ENCODE data around the gene SLC8A1. TPM values are rescaled to one million over a fixed set of nuclear protein-coding genes. Genes with fewer than 3 reads are reported as not detected.

Gene SLC8A1
- total and polyA plus RNA-seq, 2 donors (not counting 1 experiment from before 2014, with no cell fraction given), result 0.07 to 0.20 TPM

- Histone ChIP-seq H3K4me3 (ENCODE audit: control extremely low read depth in 1 of 5, extremely low read depth in 1 of 5, insufficient read depth in 1 of 5, low read depth in 2 of 5, low read length in 4 of 5) (no peak overlapping the region), H3K27ac (ENCODE audit: low read length in 2 of 2) (no peak overlapping the region), H3K9me3 (ENCODE audit: control extremely low read depth in 1 of 3, control insufficient read depth in 2 of 3, insufficient read depth in 1 of 3, low read length in 2 of 3) (no peaks in the 10 kb centered on the region), H3K36me3 (replicated peaks in 1 of 2; ENCODE audit: control extremely low read depth in 1 of 2, control insufficient read depth in 1 of 2, extremely low read depth in 1 of 2, insufficient read depth in 2 of 2, low read length in 1 of 2) (no peaks in the 10 kb centered on the region), H3K4me2 (replicated peaks; ENCODE audit: low read depth, low read length, poor library complexity, severe bottlenecking) (no peak overlapping the region), H3K4me1 (ENCODE audit: control insufficient read depth in 2 of 2, insufficient read depth in 2 of 2, low read length in 2 of 2) (no peaks in the 10 kb centered on the region), H2AFZ (ENCODE audit: insufficient read depth, low read depth, low read length, poor library complexity, severe bottlenecking) (no peak overlapping the region), H3K27me3 (replicated peaks in 1 of 4; ENCODE audit: control extremely low read depth in 1 of 4, control insufficient read depth in 3 of 4, insufficient read depth in 4 of 4, low read length in 3 of 4) (no peaks in the 10 kb centered on the region), H4K20me1 (ENCODE audit: control insufficient read depth, insufficient read depth, low read length, poor library complexity, severe bottlenecking) (no peaks in the 10 kb centered on the region), H3K79me2 (ENCODE audit: control insufficient read depth, insufficient read depth, low read length) (no peaks in the 10 kb centered on the region), H3K9ac (ENCODE audit: low read length) (no peak overlapping the region)
- WGBS (ENCODE audit: insufficient coverage), result 69% methylated on average over 2 of the region's 5 CpGs
- Mint-ChIP-seq H3K27me3 (no peaks in the 10 kb centered on the region), H3K9me3 (ENCODE audit: insufficient read depth) (no peaks in the 10 kb centered on the region), H3K27ac (no peak overlapping the region), H3K4me3 (no peak overlapping the region), H3K4me1 (no peaks in the 10 kb centered on the region)
- ATAC-seq (ENCODE audit: low read depth), result no peak
- no peak for DNase-seq
- TF ChIP-seq EZH2 (IDR thresholded peaks at IDR 0.05; ENCODE audit: borderline replicate concordance, insufficient read depth, low read depth, low read length, poor library complexity, severe bottlenecking) (no peak), CTCF (IDR thresholded peaks at IDR 0.05) (no peak)
- POLR2A ChIA-PET, result no interaction called here
- intact Hi-C loops (cut with micrococcal nuclease), result no loop called here
- CTCF ChIA-PET, result no interaction called here
Measured at GRCh38 chr2:40120957-40121356, 330.9 kb downstream of the SLC8A1 start.

DNA sequence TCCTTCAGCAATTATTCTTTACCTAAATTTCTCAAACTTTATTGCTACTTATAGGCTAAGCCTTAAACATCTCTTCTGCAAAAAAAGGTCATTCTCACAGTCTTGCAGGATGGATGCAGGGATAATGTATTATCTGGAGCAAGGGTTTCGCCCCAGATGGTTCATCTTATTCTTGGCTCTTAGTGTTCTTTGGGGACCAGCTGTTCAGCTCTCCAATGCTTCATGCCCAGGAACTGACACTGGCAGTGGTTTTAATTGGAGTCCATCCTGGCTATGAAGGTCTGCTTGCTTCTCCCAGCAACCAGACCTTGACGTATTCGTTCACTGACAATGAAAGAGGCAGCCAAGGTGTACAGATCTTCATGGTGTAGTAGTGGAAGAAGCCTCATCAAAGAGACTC lies 331.9 kb downstream of the SLC8A1 start:
- Mint-ChIP-seq H3K27ac (no peak overlapping the region), H3K27me3 (no peaks in the 10 kb centered on the region), H3K9me3 (ENCODE audit: insufficient read depth) (no peaks in the 10 kb centered on the region), H3K4me1 (no peaks in the 10 kb centered on the region), H3K4me3 (no peak overlapping the region)
- POLR2A ChIA-PET, result no interaction called here
- no peak overlapping the region for H3K27ac ChIP-seq (ENCODE audit: low read length in 2 of 2)
- ATAC-seq (ENCODE audit: low read depth), result no peak
- no peaks in the 10 kb centered on the region for H3K79me2 ChIP-seq (ENCODE audit: control insufficient read depth, insufficient read depth, low read length)
- no peak overlapping the region for H3K9ac ChIP-seq (ENCODE audit: low read length)
- DNase-seq, result no peak
- no peaks in the 10 kb centered on the region for H3K27me3 ChIP-seq (replicated peaks in 1 of 4; ENCODE audit: control extremely low read depth in 1 of 4, control insufficient read depth in 3 of 4, insufficient read depth in 4 of 4, low read length in 3 of 4)
- no peak overlapping the region for H2AFZ ChIP-seq (ENCODE audit: insufficient read depth, low read depth, low read length, poor library complexity, severe bottlenecking)
- H3K36me3 ChIP-seq (replicated peaks in 1 of 2; ENCODE audit: control extremely low read depth in 1 of 2, control insufficient read depth in 1 of 2, extremely low read depth in 1 of 2, insufficient read depth in 2 of 2, low read length in 1 of 2), result no peaks in the 10 kb centered on the region
- no peaks in the 10 kb centered on the region for H3K4me1 ChIP-seq (ENCODE audit: control insufficient read depth in 2 of 2, insufficient read depth in 2 of 2, low read length in 2 of 2)
- H3K4me2 ChIP-seq (replicated peaks; ENCODE audit: low read depth, low read length, poor library complexity, severe bottlenecking), result no peak overlapping the region
- TF ChIP-seq EZH2 (IDR thresholded peaks at IDR 0.05; ENCODE audit: borderline replicate concordance, insufficient read depth, low read depth, low read length, poor library complexity, severe bottlenecking), result no peak
- no peak for TF ChIP-seq CTCF (IDR thresholded peaks at IDR 0.05)
- CTCF ChIA-PET, result no interaction called here
- no peaks in the 10 kb centered on the region for H3K9me3 ChIP-seq (ENCODE audit: control extremely low read depth in 1 of 3, control insufficient read depth in 2 of 3, insufficient read depth in 1 of 3, low read length in 2 of 3)
- WGBS (ENCODE audit: insufficient coverage), result 100% methylated on average over 3 of the region's 3 CpGs
- intact Hi-C loops (cut with micrococcal nuclease), result no loop called here
- H3K4me3 ChIP-seq (ENCODE audit: control extremely low read depth in 1 of 5, extremely low read depth in 1 of 5, insufficient read depth in 1 of 5, low read depth in 2 of 5, low read length in 4 of 5), result no peak overlapping the region
- no peaks in the 10 kb centered on the region for H4K20me1 ChIP-seq (ENCODE audit: control insufficient read depth, insufficient read depth, low read length, poor library complexity, severe bottlenecking)

Data from B cell (primary cell).